HG02870 (cell line): Measurements from ENCODE around the gene COL6A3.

Experiments
- ATAC-seq: cut with Tn5 transposase; IDR thresholded peaks from one replicate; pipeline ENCODE4 v1.9.1; 2021; ENCODE audit warnings: mild to moderate bottlenecking, moderate library complexity; ENCODE audit not compliant: unreplicated experiment

Gene COL6A3

GRCh38 chr2:237322564-237322963 lies 91.4 kb downstream of the COL6A3 start:
- ATAC-seq: no peak

- no peak for ATAC-seq
Observed at GRCh38 chr2:237321746-237322145, 92.2 kb downstream of the COL6A3 start.

- ATAC-seq: no peak
Observed at GRCh38 chr2:237320801-237321560, 93.0 kb downstream of the COL6A3 start.

- no peak for ATAC-seq
Observed at GRCh38 chr2:237319887-237320286, 94.1 kb downstream of the COL6A3 start.

GRCh38 chr2:237319086-237319820 lies 94.7 kb downstream of the COL6A3 start:
- no peak for ATAC-seq

- no peak for ATAC-seq
Observed at GRCh38 chr2:237316339-237316738, 97.6 kb downstream of the COL6A3 start.

GRCh38 chr2:237315829-237316225 lies 98.1 kb downstream of the COL6A3 start:
- ATAC-seq: no peak

GRCh38 chr2:237315170-237315828 lies 98.7 kb downstream of the COL6A3 start:
- ATAC-seq: no peak

- ATAC-seq: no peak
Observed at GRCh38 chr2:237314681-237315080, 99.3 kb downstream of the COL6A3 start.

- no peak for ATAC-seq
Observed at GRCh38 chr2:237314198-237314597, 99.8 kb downstream of the COL6A3 start.

GRCh38 chr2:237312021-237312755 lies 101.8 kb downstream of the COL6A3 start:
- no peak for ATAC-seq

- no peak for ATAC-seq
Observed at GRCh38 chr2:237310515-237311114, 103.3 kb downstream of the COL6A3 start.

- ATAC-seq: no peak
Observed at GRCh38 chr2:237309416-237309815, 104.5 kb downstream of the COL6A3 start.

- ATAC-seq: no peak
Observed at GRCh38 chr2:237309011-237309410, 105.0 kb downstream of the COL6A3 start.

GRCh38 chr2:237307474-237307873 lies 106.5 kb downstream of the COL6A3 start:
- no peak for ATAC-seq

- ATAC-seq: no peak
Observed at GRCh38 chr2:237306787-237307170, 107.2 kb downstream of the COL6A3 start.

GRCh38 chr2:237306083-237306786 lies 107.7 kb downstream of the COL6A3 start:
- no peak for ATAC-seq

GRCh38 chr2:237305579-237305978 lies 108.4 kb downstream of the COL6A3 start:
- no peak for ATAC-seq

- no peak for ATAC-seq
Observed at GRCh38 chr2:237304763-237305514, 109.0 kb downstream of the COL6A3 start.
